Skeletal muscle tissue (tissue), 4 donors: Measurements from ENCODE around the gene TNRC6A. TPM values are rescaled to one million over a fixed set of nuclear protein-coding genes. Genes with fewer than 3 reads are reported as not detected.
A peak's percentile ranks its signal among the peaks of the same experiment; 100 is the strongest.
"Not testable (repeated sequence)": the region's sequence is repeated elsewhere in the genome, so short reads cannot be mapped to it uniquely, and the experiment has no call there.

Source experiments
- H3K27ac ChIP-seq: one replicate; pipeline ENCODE4 v1.7.0; 2013; ENCODE audit warnings: mild to moderate bottlenecking, low read depth, low read length, inconsistent platforms
- H3K27me3 ChIP-seq, 3 donors: one replicate each; pipeline ENCODE4 v1.7.0; 2013; ENCODE audit warnings: low read length in 3 of 3; ENCODE audit not compliant: control insufficient read depth in 3 of 3, insufficient read depth in 3 of 3
- H3K36me3 ChIP-seq, 3 donors: one replicate each; pipeline ENCODE4 v1.7.0; 2013; ENCODE audit warnings: low read length in 3 of 3; ENCODE audit not compliant: control insufficient read depth in 3 of 3, insufficient read depth in 3 of 3
- H3K4me1 ChIP-seq, 3 donors: one replicate each; pipeline ENCODE4 v1.7.0; 2013; ENCODE audit warnings: low read length in 3 of 3, mild to moderate bottlenecking in 3 of 3; ENCODE audit not compliant: control insufficient read depth in 3 of 3, insufficient read depth in 3 of 3
- H3K4me3 ChIP-seq, 3 donors: one replicate each; pipeline ENCODE4 v1.7.0; 2013; ENCODE audit warnings: low read length in 3 of 3
- H3K9ac ChIP-seq, 3 donors: one replicate each; pipeline ENCODE4 v1.7.0; 2013; ENCODE audit warnings: low read length in 3 of 3, mild to moderate bottlenecking in 3 of 3, moderate library complexity in 2 of 3, low read depth in 1 of 3
- H3K9me3 ChIP-seq, 3 donors: one replicate each; pipeline ENCODE4 v1.7.0; 2013; ENCODE audit warnings: low read length in 3 of 3; ENCODE audit not compliant: control insufficient read depth in 3 of 3
- total RNA-seq: library from RNA; depleted of rRNA; stranded (reverse); fragments of >200 nt; gene quantifications from one replicate; pipeline ENCODE4 v1.2.3, GENCODE V29; 2014
- donor health status: Osteomylitis.

The TNRC6A gene
- total RNA-seq, 1 donor from 2014 or later = 24.5 TPM

- Histone ChIP-seq H3K27ac (no peak overlapping the region), H3K9ac (no peak overlapping the region), H3K4me1 (no peaks in the 10 kb centered on the region), H3K36me3 (no peaks in the 10 kb centered on the region), H3K4me3 (no peak overlapping the region), H3K9me3 (no peaks in the 10 kb centered on the region), H3K27me3 (no peaks in the 10 kb centered on the region)
These were observed 34.5 kb upstream of the TNRC6A start for GRCh38 chr16:24694931-24695330.

GRCh38 chr16:24696699-24697098 lies 32.8 kb upstream of the TNRC6A start:
- Histone ChIP-seq H3K27me3 (no peaks in the 10 kb centered on the region), H3K9me3 (no peaks in the 10 kb centered on the region), H3K36me3 (no peaks in the 10 kb centered on the region), H3K9ac (no peak overlapping the region), H3K27ac (no peak overlapping the region), H3K4me1 (peaks cover 10 to 14% (median 12%) of the 10 kb centered on the region in 3 donors), H3K4me3 (no peak overlapping the region)

GRCh38 chr16:24698308-24698707 lies 31.1 kb upstream of the TNRC6A start:
- Histone ChIP-seq H3K27ac (no peak overlapping the region), H3K27me3 (no peaks in the 10 kb centered on the region)

GRCh38 chr16:24699151-24699723 lies 30.2 kb upstream of the TNRC6A start:
- no peak overlapping the region for H3K9ac ChIP-seq
- no peaks in the 10 kb centered on the region for H3K36me3 ChIP-seq
- H3K4me1 ChIP-seq = peaks cover 15 to 19% (median 18%) of the 10 kb centered on the region in 3 donors
- H3K9me3 ChIP-seq = no peaks in the 10 kb centered on the region
- no peak overlapping the region for H3K27ac ChIP-seq
- no peak overlapping the region for H3K4me3 ChIP-seq
- no peaks in the 10 kb centered on the region for H3K27me3 ChIP-seq

More at GRCh38 chr16:24698308-24698707, 31.1 kb upstream of the TNRC6A start:
- Histone ChIP-seq H3K36me3 (no peaks in the 10 kb centered on the region), H3K4me1 (peaks cover 15 to 19% (median 18%) of the 10 kb centered on the region in 3 donors), H3K4me3 (no peak overlapping the region), H3K9ac (no peak overlapping the region), H3K9me3 (no peaks in the 10 kb centered on the region)

GRCh38 chr16:24700549-24701392 lies 28.7 kb upstream of the TNRC6A start:
- Histone ChIP-seq H3K4me1 (peaks cover 15 to 19% (median 18%) of the 10 kb centered on the region in 3 donors), H3K9ac (no peak overlapping the region), H3K27ac (peak overlapping the region; percentile 49), H3K4me3 (peak overlapping the region in 1 of 3 donors; percentile 35), H3K27me3 (no peaks in the 10 kb centered on the region), H3K9me3 (no peaks in the 10 kb centered on the region), H3K36me3 (no peaks in the 10 kb centered on the region)

- peak overlapping the region; percentile 49 for H3K27ac ChIP-seq
- H3K4me3 ChIP-seq = peak overlapping the region in 2 of 3 donors; percentile 36 to 38
- peaks cover 15 to 19% (median 18%) of the 10 kb centered on the region in 3 donors for H3K4me1 ChIP-seq
- H3K9me3 ChIP-seq = no peaks in the 10 kb centered on the region
- H3K36me3 ChIP-seq = no peaks in the 10 kb centered on the region
- H3K9ac ChIP-seq = no peak overlapping the region
- H3K27me3 ChIP-seq = no peaks in the 10 kb centered on the region
These were observed 27.9 kb upstream of the TNRC6A start for GRCh38 chr16:24701521-24701951.

- H3K4me3 ChIP-seq, H3K9me3 ChIP-seq, H3K9ac ChIP-seq, H3K36me3 ChIP-seq, H3K27me3 ChIP-seq, H3K4me1 ChIP-seq, H3K27ac ChIP-seq: not testable (repeated sequence)
These were observed 21.7 kb upstream of the TNRC6A start for GRCh38 chr16:24707760-24708159.

- Histone ChIP-seq H3K4me3 (no peak overlapping the region), H3K27me3 (no peaks in the 10 kb centered on the region), H3K9me3 (no peaks in the 10 kb centered on the region), H3K27ac (no peak overlapping the region), H3K9ac (no peak overlapping the region), H3K4me1 (no peaks in the 10 kb centered on the region), H3K36me3 (no peaks in the 10 kb centered on the region)
These were observed 16.1 kb upstream of the TNRC6A start for GRCh38 chr16:24713379-24713778.

- Histone ChIP-seq H3K4me3 (no peak overlapping the region), H3K36me3 (no peaks in the 10 kb centered on the region), H3K4me1 (no peaks in the 10 kb centered on the region), H3K27ac (no peak overlapping the region), H3K27me3 (no peaks in the 10 kb centered on the region), H3K9me3 (no peaks in the 10 kb centered on the region), H3K9ac (no peak overlapping the region)
These were observed 12.0 kb upstream of the TNRC6A start for GRCh38 chr16:24717411-24717810.

GRCh38 chr16:24718967-24719521 lies 10.4 kb upstream of the TNRC6A start:
- no peaks in the 10 kb centered on the region for H3K36me3 ChIP-seq
- no peak overlapping the region for H3K9ac ChIP-seq
- no peak overlapping the region for H3K4me3 ChIP-seq
- H3K4me1 ChIP-seq = no peaks in the 10 kb centered on the region
- H3K27ac ChIP-seq = no peak overlapping the region
- H3K9me3 ChIP-seq = no peaks in the 10 kb centered on the region
- H3K27me3 ChIP-seq = no peaks in the 10 kb centered on the region
